ENCODE results near the gene CRYBB3.

Gene CRYBB3

DNA sequence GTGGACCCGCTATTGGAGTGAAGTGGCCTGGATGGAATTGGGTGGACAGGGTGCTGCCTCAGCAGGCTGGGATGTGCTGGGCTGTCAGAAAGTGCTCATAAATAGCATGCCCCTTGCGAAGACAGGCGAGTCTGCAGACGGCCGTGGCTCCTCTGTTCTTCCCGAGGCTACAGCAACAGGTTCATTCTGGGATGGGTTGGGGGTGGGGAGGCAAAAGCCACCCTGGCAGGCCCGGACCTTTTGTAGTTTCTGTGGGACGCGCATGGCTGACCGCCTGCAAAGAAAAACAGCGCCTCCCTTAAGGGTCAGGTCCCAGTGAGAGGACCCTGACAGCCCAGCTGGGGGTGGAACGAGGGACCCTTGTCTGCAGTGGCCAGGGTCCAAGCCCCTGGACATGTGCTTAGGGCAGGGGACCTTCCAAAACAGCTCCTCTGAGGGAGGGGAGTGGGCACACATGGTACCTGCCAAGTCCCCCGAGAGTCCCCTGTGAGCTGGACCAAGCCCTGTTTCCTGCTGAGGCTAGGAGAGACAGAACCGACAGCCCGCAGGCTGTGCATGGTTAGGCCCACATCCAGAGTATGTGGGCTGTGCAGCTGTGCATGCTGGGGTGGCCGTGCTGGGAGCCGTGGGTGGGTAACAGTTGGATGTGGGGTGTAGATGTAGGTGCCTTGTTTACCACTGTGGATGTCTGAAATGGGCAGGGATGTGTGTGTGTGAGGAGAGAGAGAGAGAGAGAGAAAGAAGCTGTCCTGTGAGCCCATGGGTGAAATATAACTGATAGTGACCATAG is at the start of gene CRYBB3:
Gene CRYBB3, plus strand, starts transcription at position 128 of the 790 bp plus-strand sequence. CDS start 1,539 bp downstream, outside the sequence.
- DNase-seq: no peak

DNA sequence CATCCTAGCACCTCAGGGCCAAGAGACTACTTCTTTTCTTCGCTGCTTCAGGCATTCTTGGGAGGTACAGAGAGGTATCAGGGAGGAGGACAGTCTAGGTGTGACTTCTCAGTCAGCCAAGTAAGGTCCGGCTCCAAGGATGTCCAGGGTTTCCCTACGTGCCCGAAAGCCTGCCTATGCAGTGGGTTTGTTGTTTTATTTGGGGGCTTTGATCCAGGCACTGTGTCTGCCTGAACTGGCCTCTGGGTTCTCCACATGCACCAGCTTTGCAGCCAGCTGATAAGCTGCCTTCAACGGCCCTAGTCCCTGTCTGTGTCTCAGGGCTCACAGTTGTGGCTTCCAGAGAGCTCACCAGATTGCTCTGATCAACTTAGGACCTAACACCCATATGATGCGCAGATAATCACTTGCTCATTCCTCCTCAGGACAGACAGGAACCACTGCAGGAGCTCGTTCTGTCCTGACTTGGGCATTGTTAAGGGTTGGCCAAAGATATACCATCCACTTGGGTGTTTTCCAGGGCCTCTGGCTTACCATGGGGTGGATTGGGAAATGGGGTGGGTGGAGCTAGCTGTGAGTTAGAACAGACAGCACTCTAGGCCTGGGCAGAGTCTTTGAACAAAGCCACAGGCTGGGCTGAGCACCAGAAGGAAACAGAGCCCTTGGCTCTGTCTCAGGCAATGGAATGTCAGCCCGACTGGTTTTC is 45.5 kb upstream of the CRYBB3 start:
- no peak for DNase-seq

DNA sequence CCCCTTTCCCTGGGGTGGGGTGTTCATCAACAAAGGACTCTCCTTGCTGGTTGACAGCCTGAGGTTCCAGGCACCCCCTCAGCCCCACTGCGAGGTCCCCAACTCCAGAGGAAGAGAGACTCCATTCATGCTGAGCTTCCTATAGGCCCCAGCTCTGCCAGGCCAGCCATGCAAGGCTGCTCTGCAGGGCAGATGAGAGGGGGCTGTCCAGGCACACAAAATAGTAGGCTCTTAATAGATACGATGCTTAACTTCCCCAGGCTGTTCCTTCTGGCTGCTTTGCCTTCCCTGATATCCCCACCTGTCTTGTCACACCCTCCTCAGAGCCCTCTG is 45.0 kb upstream of the CRYBB3 start:
- DNase-seq: no peak

DNA sequence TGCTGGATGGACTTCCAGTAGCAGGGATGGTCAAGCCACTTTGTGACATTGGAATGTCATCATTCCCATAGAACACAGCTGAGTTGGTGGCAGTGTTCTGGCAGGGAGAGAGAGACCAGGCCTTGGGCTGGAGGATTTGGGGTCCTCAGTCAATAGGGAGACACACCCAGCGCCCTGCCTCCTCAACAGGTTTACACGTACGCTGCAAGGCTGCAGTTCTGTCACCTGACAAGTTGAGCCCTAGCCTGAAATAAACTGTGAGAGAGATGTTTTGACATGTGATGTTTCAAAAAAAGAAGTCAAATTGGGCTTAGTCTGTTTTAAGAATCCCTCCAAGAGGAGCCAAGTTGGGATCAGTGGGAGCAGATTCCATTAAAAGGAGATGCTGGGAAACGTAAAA is 42.9 kb upstream of the CRYBB3 start:
- no peak for DNase-seq

DNA sequence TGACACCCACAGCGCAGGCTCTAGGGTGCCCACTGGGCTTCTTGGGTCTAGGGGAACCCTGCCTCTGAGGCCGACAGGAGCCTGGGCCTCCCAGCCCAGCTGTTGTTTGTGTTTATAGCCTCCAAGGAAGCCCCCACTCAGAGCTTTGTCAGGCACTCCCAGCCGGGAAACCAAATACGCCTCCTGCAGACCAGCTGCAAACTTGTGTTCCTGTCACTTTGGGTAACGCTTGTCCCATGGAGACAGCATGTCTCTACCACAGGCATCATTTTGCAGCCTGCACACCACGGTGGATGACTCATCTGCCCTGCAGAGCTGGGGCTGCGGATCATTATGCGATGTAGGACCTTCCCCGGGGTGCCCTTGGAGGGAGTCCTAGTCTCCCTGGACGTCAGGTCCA is 40.6 kb upstream of the CRYBB3 start:
- DNase-seq: no peak

DNA sequence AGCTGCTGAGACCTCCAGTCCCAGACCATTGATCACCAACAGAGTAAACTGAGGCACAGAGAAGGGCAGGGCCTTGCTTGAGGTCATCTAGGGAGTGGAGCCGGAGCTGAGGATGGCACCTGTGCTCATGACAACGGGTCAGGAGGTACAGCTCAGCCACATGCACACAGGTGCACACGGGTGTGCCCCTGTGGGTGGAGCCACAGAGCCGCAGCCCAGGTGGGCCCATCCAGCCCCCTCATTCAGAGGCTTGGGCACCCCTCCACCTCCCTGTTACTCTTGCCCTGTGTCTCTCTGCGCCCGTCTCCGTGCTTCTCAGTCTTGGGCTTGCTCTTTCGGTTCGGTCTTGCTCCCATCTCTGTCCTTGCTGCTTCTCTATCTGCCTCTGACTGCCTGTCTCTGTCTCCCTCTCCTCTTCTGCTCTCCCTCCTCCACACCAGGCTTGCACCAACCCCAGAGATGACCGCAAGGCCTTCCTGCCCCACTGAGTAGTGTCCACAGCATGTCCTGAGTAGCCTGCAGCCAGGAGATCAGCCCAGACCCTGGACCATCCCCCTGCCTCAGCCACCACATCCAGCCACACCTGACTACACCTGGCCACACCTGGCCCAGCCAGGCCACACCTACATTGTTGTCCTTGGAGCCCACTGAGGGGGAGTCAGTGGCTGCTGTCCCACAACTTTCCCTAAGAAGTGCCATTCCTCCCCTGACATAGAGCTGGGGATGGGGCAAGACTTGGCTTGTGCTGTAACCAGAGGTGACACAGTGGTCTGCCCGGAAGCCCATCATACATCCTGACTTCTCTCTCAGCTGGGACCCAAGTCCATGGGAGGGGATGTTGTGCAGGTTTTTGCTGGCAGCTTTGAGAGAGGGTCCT is 39.3 kb upstream of the CRYBB3 start:
- DNase-seq: no peak

DNA sequence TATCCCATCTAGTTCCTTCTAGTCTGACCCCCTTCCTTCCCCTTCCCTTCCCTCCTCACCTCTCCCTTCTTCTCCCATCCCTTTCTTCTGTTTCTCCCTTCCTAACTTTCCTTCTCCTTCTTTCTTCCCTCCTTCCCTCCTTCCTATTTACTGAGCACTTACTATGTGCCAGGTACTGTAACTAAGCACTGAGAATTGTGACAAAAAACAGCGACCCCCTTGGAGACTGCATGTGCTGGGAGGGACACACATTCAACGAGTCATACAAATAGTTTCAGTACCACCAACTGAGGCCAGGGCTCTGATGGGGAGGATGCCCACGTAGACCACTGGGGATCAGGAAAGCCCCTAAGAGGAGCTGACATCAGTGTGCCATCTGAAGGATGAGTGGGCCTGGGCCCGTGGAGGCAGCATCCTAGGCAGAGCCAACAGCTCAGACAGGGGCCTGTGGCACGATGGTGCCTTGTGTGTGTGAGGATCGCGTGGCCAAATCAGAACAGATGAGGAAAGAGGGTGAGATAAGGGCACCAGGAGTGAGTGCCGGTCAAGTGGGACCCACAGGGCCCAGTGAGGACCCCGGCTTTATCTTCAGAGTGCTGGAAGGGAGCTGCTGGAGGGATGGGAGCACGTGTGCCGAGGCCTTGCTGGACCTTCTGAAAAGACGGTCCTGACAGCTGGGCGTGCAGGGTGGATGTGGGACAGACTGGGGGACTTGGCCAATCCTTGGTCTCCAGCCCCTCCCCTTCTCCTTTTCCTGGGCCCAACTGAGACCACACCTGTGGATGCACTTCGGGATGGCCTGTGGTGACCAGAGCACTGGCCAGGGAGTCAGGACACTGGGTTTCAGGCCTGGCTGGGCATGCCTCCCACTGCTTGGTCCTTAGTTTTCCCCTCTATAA is 38.4 kb upstream of the CRYBB3 start:
- no peak for DNase-seq

DNA sequence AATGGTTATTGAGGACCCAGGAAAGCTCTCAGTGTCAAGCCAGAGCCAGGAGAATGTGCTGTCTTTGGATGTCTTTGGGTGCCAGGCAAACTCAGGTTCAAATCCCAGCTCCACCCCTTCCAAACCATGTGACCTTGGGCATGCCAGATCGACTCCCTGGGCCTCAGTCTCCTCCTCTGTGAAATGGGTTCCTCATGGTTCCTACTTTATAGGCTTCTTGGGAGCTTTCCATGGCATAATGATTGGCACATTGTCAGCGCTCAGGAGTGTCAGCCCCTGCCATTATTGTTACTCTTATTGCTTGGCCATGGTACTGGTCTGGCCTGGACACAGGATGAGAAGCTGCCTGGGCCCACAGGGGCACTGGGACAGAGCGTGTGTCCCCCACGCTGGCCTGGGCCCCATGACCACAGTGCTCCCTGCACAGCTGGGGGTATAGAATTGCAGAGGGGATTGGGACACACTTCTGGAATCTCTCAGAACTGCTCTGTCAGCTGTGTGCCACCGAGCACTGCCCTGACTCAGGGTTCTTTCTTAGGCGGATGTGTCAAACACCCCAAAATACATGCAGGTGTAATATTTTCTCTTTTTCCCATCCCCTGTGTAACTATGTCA is 37.6 kb upstream of the CRYBB3 start:
- no peak for DNase-seq

DNA sequence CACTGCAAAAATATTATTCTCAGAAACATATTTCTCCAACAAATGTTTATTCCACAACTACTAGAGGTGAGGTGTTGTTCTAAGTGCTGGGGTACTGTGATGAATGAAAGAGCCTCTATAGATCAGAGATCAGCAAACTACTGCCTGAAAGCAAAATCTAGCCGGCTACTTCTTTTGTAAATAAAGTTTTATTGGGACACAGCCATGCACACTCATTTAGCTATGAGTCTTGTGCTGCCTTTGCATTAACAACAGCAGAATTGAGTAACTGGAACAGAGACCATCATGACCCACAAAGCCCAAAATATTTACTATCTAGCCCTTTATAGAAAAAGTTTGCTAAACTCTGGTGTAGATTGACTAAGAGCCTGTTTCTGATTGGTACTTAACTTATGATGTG is 37.1 kb upstream of the CRYBB3 start:
- no peak for DNase-seq

DNA sequence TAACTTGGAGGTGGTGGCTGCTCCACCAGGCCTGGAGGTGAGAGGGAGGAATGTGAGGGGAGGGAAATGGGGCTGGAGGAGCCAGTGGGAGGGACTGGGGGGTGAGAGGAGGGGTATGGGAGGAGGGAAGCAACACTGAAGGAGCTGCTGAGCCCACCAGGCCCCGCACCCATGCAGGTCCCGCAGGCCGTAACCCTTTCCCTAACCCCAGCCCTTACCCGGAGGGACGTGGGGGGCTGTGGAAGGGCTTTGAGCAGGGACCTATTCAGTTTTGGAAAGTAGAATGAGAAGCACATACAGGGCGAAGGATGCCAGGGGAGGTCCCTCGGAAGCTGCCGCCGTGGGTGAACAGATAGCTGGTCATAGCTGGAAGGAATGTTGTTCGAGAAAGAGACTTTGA is 33.9 kb upstream of the CRYBB3 start:
- no peak for DNase-seq

DNA sequence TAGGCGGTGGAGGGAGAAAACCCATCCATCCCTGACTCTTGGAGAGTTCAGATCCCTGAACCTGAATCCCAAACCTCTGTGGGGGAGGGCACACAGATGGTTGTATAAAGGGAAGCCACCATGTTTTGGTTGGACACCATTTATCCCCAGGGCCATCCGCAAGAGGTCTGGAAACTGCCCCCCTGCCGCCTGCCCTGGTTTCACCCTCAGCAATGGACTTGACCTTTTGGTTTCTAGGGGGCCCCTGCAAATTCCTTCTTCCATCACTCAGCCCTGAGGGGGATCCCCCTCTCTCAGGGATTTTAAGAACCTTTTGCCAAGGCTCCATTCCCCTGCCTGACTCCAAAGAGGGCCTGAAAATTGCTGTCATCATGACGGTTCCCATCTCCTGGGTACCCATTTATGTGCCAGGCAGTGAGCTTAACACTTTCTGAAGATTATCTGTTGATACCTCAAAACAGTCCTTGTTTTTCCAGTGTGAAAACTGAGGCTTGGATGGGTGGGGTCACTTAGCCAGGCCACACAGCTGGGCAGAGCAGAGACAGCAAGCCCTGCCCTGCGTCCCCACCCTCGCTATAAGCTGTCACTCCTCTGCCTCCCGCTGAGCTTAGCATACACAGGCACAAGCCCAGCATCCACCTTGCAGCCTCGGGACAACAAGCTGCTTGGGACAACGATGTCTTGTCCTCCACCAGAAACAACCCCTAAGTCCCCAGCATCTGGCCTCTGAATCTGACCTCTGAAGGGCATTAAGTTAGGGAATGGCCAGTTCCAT is 33.2 kb upstream of the CRYBB3 start:
- DNase-seq: no peak

DNA sequence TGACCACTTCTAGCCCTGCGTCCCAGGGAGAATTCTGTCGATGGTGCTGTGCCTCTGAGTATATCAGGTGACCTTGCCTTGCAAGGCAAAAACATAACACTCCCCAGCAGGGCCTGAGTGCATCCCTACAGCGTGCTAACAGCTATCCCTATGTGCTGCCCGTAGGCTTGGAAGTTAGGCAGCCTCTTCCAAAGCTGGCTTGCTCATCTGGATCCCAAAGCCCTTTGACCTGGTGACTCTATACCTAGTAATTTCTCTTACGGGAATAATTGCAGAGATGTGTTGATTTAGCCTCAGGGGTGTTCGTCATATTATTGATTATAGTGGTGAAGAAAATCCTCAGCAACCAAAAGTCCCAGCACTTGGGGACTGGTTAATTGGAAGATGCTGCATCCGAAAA is 32.6 kb upstream of the CRYBB3 start:
- no peak for DNase-seq

DNA sequence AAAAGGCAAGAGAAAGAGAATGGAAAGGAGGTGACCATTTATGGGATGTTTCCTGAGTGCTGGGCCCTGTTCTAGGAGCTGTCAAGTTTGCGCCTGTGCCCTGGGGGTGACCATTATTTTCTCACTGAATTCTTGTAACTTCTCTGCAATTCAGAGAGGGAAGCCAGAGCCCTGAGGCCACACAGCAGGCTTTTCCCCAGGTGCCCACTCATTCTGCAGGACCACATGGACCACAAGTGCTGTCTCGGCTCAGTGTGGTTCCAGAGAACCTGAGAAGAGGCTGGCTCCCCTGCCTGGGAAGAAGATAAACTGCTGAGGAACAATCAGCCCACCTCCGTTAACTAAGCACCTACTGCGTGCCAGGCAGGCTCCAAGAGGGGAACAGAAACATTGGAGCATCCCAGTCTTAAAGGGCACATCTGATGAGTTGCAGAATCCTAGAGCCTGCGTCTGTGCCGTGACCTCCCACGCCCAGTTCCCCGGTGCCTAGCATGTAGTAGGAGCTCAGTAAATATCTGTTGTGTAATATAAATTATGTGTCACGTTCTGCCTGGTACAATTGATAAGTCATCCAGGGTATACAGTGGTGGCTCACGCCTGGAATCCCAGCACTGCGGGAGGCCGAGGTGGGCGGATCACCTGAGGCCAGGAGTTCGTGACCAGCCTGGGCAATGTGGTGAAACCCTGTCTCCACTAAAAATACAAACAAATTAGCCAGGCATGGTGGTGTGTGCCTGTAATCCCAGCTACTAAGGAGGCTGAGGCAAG is 31.6 kb upstream of the CRYBB3 start:
- DNase-seq: no peak

DNA sequence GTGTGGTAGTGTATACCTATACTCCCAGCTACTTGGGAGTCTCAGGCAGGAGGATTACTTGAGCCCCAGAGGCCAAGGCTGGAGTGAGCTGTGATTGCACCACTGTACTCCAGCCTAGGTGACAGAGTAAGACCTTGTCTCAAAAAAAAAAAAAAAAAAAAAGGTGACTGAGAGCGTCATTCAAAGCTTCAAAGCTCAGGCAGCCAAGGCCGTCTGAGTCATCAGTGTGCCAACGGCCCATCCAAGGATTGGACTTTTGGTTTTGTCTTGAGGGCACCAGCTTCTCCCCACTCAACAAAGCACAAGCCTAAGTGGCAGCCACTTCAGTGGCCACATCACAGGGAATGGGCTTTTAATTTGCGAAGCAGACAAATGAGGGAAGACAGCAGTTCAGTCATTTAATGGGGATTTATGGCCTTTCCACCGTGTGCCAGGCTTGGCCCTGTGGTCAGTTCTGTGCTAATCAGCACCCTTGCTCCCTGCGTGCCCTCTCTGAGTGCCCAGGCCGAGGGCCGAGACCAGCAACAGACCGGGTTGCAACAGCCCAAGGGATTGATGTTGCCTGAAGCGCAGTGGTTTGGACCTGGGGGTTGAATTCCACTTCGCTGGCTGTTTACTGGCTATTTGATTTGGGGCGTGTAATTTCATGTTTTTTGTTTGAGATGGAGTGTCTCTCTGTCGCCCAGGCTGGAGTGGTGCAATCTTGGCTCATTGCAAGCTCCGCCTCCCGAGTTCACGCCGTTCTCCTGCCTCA is 30.2 kb upstream of the CRYBB3 start:
- DNase-seq: no peak

DNA sequence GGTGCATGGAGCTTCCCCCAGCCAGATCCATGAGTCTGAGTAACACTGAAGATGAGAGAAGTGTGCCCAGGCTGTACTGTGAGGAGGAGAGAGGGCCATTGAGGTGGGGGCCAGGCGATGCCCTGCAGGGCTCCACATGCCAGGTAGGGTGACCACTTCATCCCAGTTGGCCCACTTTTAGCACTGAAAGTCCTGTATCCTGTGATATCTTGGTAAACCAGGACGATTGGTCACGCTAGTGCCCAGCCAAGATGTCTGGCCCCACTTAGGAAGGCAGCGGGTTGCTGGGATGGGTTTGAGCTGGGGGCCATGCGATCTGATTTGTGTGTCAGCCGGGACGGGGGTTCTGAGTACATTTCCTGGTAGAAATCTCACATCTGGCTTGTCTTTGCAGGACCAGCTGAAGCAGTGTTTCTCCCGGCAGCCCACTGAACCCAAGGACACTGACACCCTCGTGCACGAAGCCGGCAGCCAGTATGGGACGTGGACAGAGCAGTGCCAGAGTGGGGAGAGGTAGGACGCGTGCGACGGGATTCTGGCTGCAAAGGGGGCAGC is 29.2 kb upstream of the CRYBB3 start:
- DNase-seq: no peak

DNA sequence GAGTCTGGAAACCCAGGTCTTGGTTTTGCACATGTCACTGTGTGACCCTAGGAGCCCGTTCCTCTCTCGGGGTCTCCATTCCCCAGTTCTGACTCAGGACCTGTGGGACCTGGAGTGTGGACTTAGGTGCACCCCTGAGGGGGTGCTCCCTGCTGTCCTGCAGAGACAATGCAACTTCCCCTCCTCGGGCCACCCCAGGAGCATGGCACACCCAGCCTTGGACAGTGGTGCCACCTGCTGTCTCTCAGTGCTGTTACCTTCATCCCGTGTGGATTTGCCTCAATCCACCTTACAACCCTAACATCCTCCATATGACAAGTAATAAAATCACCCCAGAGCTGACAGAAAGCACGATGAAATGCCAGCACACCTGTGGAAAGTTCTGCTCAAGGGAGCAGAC is 27.5 kb upstream of the CRYBB3 start:
- peak; percentile 24 for DNase-seq

DNA sequence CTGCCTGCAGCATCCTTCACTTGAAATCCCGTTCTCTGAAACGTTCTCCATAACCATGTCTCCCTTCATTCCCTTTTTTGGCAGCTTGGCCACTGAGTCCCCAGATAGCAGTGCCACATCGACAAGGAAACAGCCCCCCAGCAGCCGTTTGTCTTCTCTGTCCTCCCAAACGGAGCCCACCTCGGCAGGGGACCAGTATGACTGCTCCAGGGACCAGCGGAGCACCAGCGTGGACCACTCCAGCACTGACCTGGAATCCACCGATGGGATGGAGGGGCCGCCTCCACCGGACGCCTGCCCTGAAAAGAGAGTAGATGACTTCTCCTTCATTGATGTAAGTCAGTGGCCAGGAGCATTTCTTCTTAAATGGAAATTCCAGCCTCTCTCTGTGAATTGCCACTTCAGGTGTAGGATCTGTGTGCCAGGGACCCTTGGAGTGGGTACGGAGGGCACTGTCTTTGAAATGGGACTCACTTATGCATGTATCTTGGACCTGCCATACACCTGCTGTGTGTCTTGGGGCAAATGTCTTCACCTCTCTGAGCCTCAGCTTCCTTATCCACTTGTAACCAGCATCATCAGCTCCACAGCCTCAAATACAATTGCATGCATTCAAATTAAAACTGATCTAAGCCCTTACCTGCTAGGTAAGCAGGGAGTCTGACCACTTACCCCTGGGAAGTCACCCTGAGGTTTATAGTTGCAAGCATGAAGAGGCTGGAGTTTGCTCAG is 25.3 kb upstream of the CRYBB3 start:
- DNase-seq: no peak

DNA sequence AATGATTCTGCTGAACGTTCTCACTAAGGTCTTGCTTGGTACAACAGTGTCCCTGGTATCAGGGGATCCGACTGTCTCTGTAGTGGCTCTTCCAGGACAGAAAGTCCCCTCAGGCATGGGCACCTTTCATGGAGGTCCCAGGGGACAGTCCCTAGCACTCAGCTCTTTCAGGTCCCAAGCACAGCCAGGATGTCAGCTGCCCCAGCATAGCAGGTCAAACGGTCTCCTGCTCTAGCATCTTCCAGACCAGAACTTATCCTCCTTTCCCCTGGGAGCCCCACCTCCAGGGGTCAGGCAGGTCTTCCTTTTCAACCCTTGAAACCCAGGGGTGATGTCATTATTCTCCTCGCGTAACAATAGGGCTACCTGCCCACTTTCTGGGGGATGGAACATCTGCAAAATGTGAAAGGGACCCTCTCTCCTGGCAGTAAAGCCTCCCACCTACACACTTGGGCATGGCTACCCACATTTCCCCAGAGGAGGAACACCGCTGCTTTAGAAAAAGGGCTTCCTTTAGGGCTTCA is 24.7 kb upstream of the CRYBB3 start:
- no peak for DNase-seq

All from activated naive CD4-positive, alpha-beta T cell treated with Interleukin-2 at 50 U/mL for 16 hours (primary cell).